ENCODE measurements around the gene NCKAP5L.

NCKAP5L gene

GRCh38 chr12:49762468-49762847, 65.8 kb downstream of the NCKAP5L start:
- Histone ChIP-seq H3K27me3 (ENCODE audit: low read depth, low read length) (no peaks in the 10 kb centered on the region), H3K4me3 (ENCODE audit: low read length) (no peak overlapping the region), H3K9ac (ENCODE audit: low read length) (no peak overlapping the region), H2AFZ (ENCODE audit: low read depth, low read length) (no peak overlapping the region), H3K36me3 (replicated peaks; ENCODE audit: low read depth, low read length) (peaks cover 60% of the 10 kb centered on the region), H4K20me1 (ENCODE audit: insufficient read depth, low read length) (peaks cover 3% of the 10 kb centered on the region), H3K79me2 (ENCODE audit: low read length) (no peaks in the 10 kb centered on the region), H3K9me3 (ENCODE audit: insufficient read depth, low read length) (no peaks in the 10 kb centered on the region), H3K4me2 (ENCODE audit: low read length) (no peak overlapping the region), H3K4me1 (ENCODE audit: low read length) (peaks cover 10% of the 10 kb centered on the region), H3K27ac (ENCODE audit: low read length) (0 out of 2 replicates have a peak overlapping the region, but pooled peaks have one; percentile 19)
- TF ChIP-seq EZH2phosphoT487 (IDR thresholded peaks at IDR 0.05; ENCODE audit: low read depth) = no peak
- TF ChIP-seq CTCF (IDR thresholded peaks at IDR 0.05; ENCODE audit: low read depth, low read length) = no peak

GRCh38 chr12:49761677-49762467, 66.3 kb downstream of the NCKAP5L start:
- H3K27ac ChIP-seq (ENCODE audit: low read length) = 0 out of 2 replicates have a peak overlapping the region, but pooled peaks have one; percentile 19
- H3K36me3 ChIP-seq (replicated peaks; ENCODE audit: low read depth, low read length) = peaks cover 65% of the 10 kb centered on the region
- H3K9ac ChIP-seq (ENCODE audit: low read length) = no peak overlapping the region

DNA sequence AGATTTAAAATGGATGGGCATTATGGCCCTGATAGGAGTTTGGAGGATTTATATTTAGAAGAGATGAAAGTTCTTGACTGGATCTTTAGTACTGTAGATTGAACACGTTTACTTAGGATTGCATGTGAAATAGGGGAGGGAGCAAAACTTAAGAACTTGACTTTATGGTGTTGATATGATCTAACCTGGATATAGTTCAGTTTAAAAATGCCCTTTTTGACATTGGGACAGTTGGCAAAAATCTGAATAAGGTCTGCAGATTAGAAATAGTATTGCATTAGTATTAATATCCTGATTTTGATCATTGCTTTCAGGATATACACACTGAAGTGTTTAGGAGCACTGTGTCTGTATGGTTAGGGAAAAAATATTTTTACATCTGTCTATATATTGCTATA, 77.2 kb downstream of the NCKAP5L start:
- H3K4me2 ChIP-seq (ENCODE audit: low read length) = peak overlapping the region; percentile 48
- H3K79me2 ChIP-seq (ENCODE audit: low read length) = peaks cover 92% of the 10 kb centered on the region
- no peak overlapping the region for H2AFZ ChIP-seq (ENCODE audit: low read depth, low read length)
- no peaks in the 10 kb centered on the region for H3K9me3 ChIP-seq (ENCODE audit: insufficient read depth, low read length)
- H3K36me3 ChIP-seq (replicated peaks; ENCODE audit: low read depth, low read length) = peaks cover 32% of the 10 kb centered on the region
- H4K20me1 ChIP-seq (ENCODE audit: insufficient read depth, low read length) = peaks cover 87% of the 10 kb centered on the region
- H3K4me3 ChIP-seq (ENCODE audit: low read length) = no peak overlapping the region
- peak overlapping the region; percentile 9; the same call in 1 of the 2 replicates for H3K9ac ChIP-seq (ENCODE audit: low read length)
- peak overlapping the region; percentile 50 for H3K27ac ChIP-seq (ENCODE audit: low read length)
- no peaks in the 10 kb centered on the region for H3K27me3 ChIP-seq (ENCODE audit: low read depth, low read length)
- TF ChIP-seq EZH2phosphoT487 (IDR thresholded peaks at IDR 0.05; ENCODE audit: low read depth) = no peak
- no peak for TF ChIP-seq CTCF (IDR thresholded peaks at IDR 0.05; ENCODE audit: low read depth, low read length)
- H3K4me1 ChIP-seq (ENCODE audit: low read length) = peaks cover 63% of the 10 kb centered on the region

More at GRCh38 chr12:49761677-49762467, 66.3 kb downstream of the NCKAP5L start:
- Histone ChIP-seq H2AFZ (ENCODE audit: low read depth, low read length) (no peak overlapping the region), H3K79me2 (ENCODE audit: low read length) (no peaks in the 10 kb centered on the region), H3K9me3 (ENCODE audit: insufficient read depth, low read length) (no peaks in the 10 kb centered on the region), H3K4me2 (ENCODE audit: low read length) (no peak overlapping the region), H3K27me3 (ENCODE audit: low read depth, low read length) (no peaks in the 10 kb centered on the region), H4K20me1 (ENCODE audit: insufficient read depth, low read length) (peaks cover 3% of the 10 kb centered on the region), H3K4me3 (ENCODE audit: low read length) (no peak overlapping the region), H3K4me1 (ENCODE audit: low read length) (peaks cover 10% of the 10 kb centered on the region)
- TF ChIP-seq EZH2phosphoT487 (IDR thresholded peaks at IDR 0.05; ENCODE audit: low read depth) (no peak), CTCF (IDR thresholded peaks at IDR 0.05; ENCODE audit: low read depth, low read length) (no peak)
